ENCODE measurements around the gene STAT5A.

- no peak for TF ChIP-seq CTCF (conservative IDR thresholded peaks at IDR 0.05)
- no peak for TF ChIP-seq EZH2 (IDR thresholded peaks at IDR 0.05; ENCODE audit: low read depth)
These were observed 16.0 kb upstream of the STAT5A start for GRCh38 chr17:42272162-42272907.

All from PC-9 (cell line).